Nephron (organoid): Measurements from ENCODE around the gene GAS7.
"Not testable (repeated sequence)": the region's sequence is repeated elsewhere in the genome, so short reads cannot be mapped to it uniquely, and the experiment has no call there.

Experiments
- H3K27ac Mint-ChIP-seq, 3 experiments: 2 replicates each; pipeline ENCODE4 v1.8.0; 2020; ENCODE audit warnings: mixed read lengths in 3 of 3, mild to moderate bottlenecking in 2 of 3, moderate library complexity in 1 of 3
- H3K27me3 Mint-ChIP-seq: 2 replicates; pipeline ENCODE4 v1.8.0; 2021; ENCODE audit warnings: low read depth, mild to moderate bottlenecking, moderate library complexity, mixed read lengths
- H3K36me3 Mint-ChIP-seq: 2 replicates; pipeline ENCODE4 v1.8.0; 2020; ENCODE audit warnings: low read depth, mixed read lengths
- H3K4me1 Mint-ChIP-seq: 2 replicates; pipeline ENCODE4 v1.8.0; 2020; ENCODE audit warnings: mixed read lengths
- H3K4me3 Mint-ChIP-seq, 3 experiments: 2 replicates each; pipeline ENCODE4 v1.8.0; 2020; ENCODE audit warnings: mild to moderate bottlenecking in 3 of 3, mixed read lengths in 3 of 3, moderate library complexity in 2 of 3
- H3K9me3 Mint-ChIP-seq: 2 replicates; pipeline ENCODE4 v1.8.0; 2020; ENCODE audit warnings: mixed read lengths
- CTCF ChIP-seq, 3 experiments: fragments of 200-600 bp; sonication (generic); IDR thresholded peaks; one replicate each; pipeline ENCODE4 v1.5.0; 2021; ENCODE audit warnings: antibody characterized with exemption in 3 of 3; ENCODE audit not compliant: unreplicated experiment in 3 of 3

The GAS7 gene

GRCh38 chr17:9928601-9929333 lies 269.6 kb downstream of the GAS7 start:
- Mint-ChIP-seq H3K27ac (peak overlapping the region in 2 of 3 experiments; percentile 6 to 89), H3K9me3 (no peaks in the 10 kb centered on the region), H3K4me1 (peaks cover 34% of the 10 kb centered on the region), H3K27me3 (peaks cover 7% of the 10 kb centered on the region), H3K36me3 (no peaks in the 10 kb centered on the region), H3K4me3 (peak overlapping the region in 1 of 3 experiments; percentile 8)
- TF ChIP-seq CTCF (IDR thresholded peaks at IDR 0.05; ENCODE audit: unreplicated experiment in 3 of 3), result peak; percentile 56 to 64 (median 62)

GRCh38 chr17:9926150-9926804 lies 272.1 kb downstream of the GAS7 start:
- no peak overlapping the region for H3K27ac Mint-ChIP-seq
- H3K27me3 Mint-ChIP-seq, result no peaks in the 10 kb centered on the region
- H3K9me3 Mint-ChIP-seq, result no peaks in the 10 kb centered on the region
- H3K4me3 Mint-ChIP-seq, result no peak overlapping the region
- H3K4me1 Mint-ChIP-seq, result peaks cover 27% of the 10 kb centered on the region
- H3K36me3 Mint-ChIP-seq, result no peaks in the 10 kb centered on the region
- TF ChIP-seq CTCF (IDR thresholded peaks at IDR 0.05; ENCODE audit: unreplicated experiment in 3 of 3), result no peak

GRCh38 chr17:9925457-9925856 lies 272.9 kb downstream of the GAS7 start:
- Mint-ChIP-seq H3K36me3 (no peaks in the 10 kb centered on the region), H3K4me1 (peaks cover 26% of the 10 kb centered on the region), H3K27ac (no peak overlapping the region), H3K27me3 (peaks cover 3% of the 10 kb centered on the region), H3K4me3 (no peak overlapping the region), H3K9me3 (no peaks in the 10 kb centered on the region)
- no peak for TF ChIP-seq CTCF (IDR thresholded peaks at IDR 0.05; ENCODE audit: unreplicated experiment in 3 of 3)

- H3K36me3 Mint-ChIP-seq, result no peaks in the 10 kb centered on the region
- H3K9me3 Mint-ChIP-seq, result no peaks in the 10 kb centered on the region
- peaks cover 3% of the 10 kb centered on the region for H3K27me3 Mint-ChIP-seq
- peak overlapping the region in 2 of 3 experiments; percentile 18 to 63 for H3K27ac Mint-ChIP-seq
- peak; percentile 81 to 86 (median 83) for TF ChIP-seq CTCF (IDR thresholded peaks at IDR 0.05; ENCODE audit: unreplicated experiment in 3 of 3)
- H3K4me1 Mint-ChIP-seq, result peaks cover 19% of the 10 kb centered on the region
- H3K4me3 Mint-ChIP-seq, result no peak overlapping the region
Measured at GRCh38 chr17:9924735-9925191, 273.6 kb downstream of the GAS7 start.

- Mint-ChIP-seq H3K27me3 (peaks cover 3% of the 10 kb centered on the region), H3K36me3 (no peaks in the 10 kb centered on the region), H3K4me3 (no peak overlapping the region), H3K27ac (no peak overlapping the region), H3K4me1 (peaks cover 9% of the 10 kb centered on the region), H3K9me3 (no peaks in the 10 kb centered on the region)
- no peak for TF ChIP-seq CTCF (IDR thresholded peaks at IDR 0.05; ENCODE audit: unreplicated experiment in 3 of 3)
Measured at GRCh38 chr17:9922012-9922848, 276.2 kb downstream of the GAS7 start.

- H3K27ac Mint-ChIP-seq, H3K36me3 Mint-ChIP-seq, H3K9me3 Mint-ChIP-seq, H3K4me3 Mint-ChIP-seq, H3K27me3 Mint-ChIP-seq, H3K4me1 Mint-ChIP-seq: not testable (repeated sequence)
Measured at GRCh38 chr17:9921216-9921615, 277.2 kb downstream of the GAS7 start.
